ENCODE results near the gene KRT13. TPM values are rescaled to one million over a fixed set of nuclear protein-coding genes. Genes with fewer than 3 reads are reported as not detected.

The KRT13 gene
- total and polyA plus RNA-seq, 2 donors (not counting 3 experiments of a cell fraction or from before 2014, with no cell fraction given), result not detected

- Histone ChIP-seq H3K4me3 (replicated peaks in 1 of 3; ENCODE audit: insufficient read depth in 1 of 3, low read depth in 1 of 3, low read length in 3 of 3) (no peak overlapping the region), H3K9ac (replicated peaks; ENCODE audit: extremely low read depth, insufficient read depth, low read length) (no peak overlapping the region), H3K4me2 (ENCODE audit: insufficient read depth, low read length) (no peak overlapping the region), H3K4me1 (ENCODE audit: control insufficient read depth, extremely low read depth, insufficient read depth, low read length) (no peaks in the 10 kb centered on the region), H2AFZ (ENCODE audit: low read depth, low read length) (no peak overlapping the region), H3K79me2 (ENCODE audit: control insufficient read depth, insufficient read depth, low read length) (no peaks in the 10 kb centered on the region), H3K9me1 (replicated peaks; ENCODE audit: control insufficient read depth, extremely low read depth, insufficient read depth, low read length) (no peaks in the 10 kb centered on the region), H4K20me1 (replicated peaks; ENCODE audit: control insufficient read depth, extremely low read depth, insufficient read depth, low read length) (no peaks in the 10 kb centered on the region), H3K27me3 (ENCODE audit: control insufficient read depth in 2 of 2, insufficient read depth in 2 of 2, low read length in 2 of 2) (peaks cover 2% of the 10 kb centered on the region in 2 experiments), H3K9me3 (replicated peaks; ENCODE audit: control insufficient read depth, insufficient read depth, low read length) (no peaks in the 10 kb centered on the region), H3K27ac (ENCODE audit: insufficient read depth, low read depth, low read length) (no peak overlapping the region), H3K36me3 (ENCODE audit: control insufficient read depth in 2 of 2, extremely low read depth in 1 of 2, insufficient read depth in 2 of 2, low read length in 2 of 2) (no peaks in the 10 kb centered on the region)
- no peak for DNase-seq (ENCODE audit: low read depth, low spot score)
- FAIRE-seq, result no peak
- dilution Hi-C loops (cut with MboI; ENCODE audit: extremely low pct_ligation_motif_present, low sequenced_read_pairs) (no loop called here), intact Hi-C loops (cut with micrococcal nuclease) (no loop called here)
- no TSS peak for BruUV-seq (replicated peaks)
- ChIA-PET POLR2A (no interaction called here), CTCF (interaction anchor here (2.1 kb wide), 1 partner anchor 86 kb away, joined by 8 read pairs; no protein-coding TSS in a partner anchor)
- TF ChIP-seq FOS (IDR thresholded peaks at IDR 0.05; ENCODE audit: borderline replicate concordance, insufficient read depth, low read length), result no peak
- no peak for TF ChIP-seq EZH2 (IDR thresholded peaks at IDR 0.05; ENCODE audit: borderline replicate concordance, low read depth, low read length, severe bottlenecking)
Observed at GRCh38 chr17:41462705-41463104, 42.7 kb downstream of the KRT13 start.

DNA sequence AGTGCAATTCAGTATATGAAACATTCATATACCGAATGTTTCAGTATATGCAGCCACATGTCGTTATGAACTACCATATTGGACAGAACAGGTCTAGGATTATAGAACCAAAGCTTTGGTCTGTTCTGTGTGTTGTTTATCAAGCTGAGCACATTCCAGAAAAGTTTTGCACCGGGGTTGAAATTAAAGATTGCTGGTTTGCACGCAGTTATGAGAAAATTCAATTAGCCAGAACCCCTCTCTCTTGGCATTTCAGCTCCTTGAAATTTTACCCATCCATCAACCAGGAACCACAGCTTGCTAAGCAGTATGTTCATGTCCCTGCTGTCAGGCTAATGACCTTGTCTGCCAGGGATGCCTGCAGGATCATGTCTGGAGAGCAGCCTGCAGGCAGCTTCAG lies 47.7 kb downstream of the KRT13 start:
- Histone ChIP-seq H3K4me1 (ENCODE audit: control insufficient read depth, extremely low read depth, insufficient read depth, low read length) (no peaks in the 10 kb centered on the region), H3K4me2 (ENCODE audit: insufficient read depth, low read length) (no peak overlapping the region), H3K27me3 (ENCODE audit: control insufficient read depth in 2 of 2, insufficient read depth in 2 of 2, low read length in 2 of 2) (peaks cover 2% of the 10 kb centered on the region in 2 experiments), H4K20me1 (replicated peaks; ENCODE audit: control insufficient read depth, extremely low read depth, insufficient read depth, low read length) (no peaks in the 10 kb centered on the region), H2AFZ (ENCODE audit: low read depth, low read length) (no peak overlapping the region), H3K9ac (replicated peaks; ENCODE audit: extremely low read depth, insufficient read depth, low read length) (no peak overlapping the region), H3K36me3 (ENCODE audit: control insufficient read depth in 2 of 2, extremely low read depth in 1 of 2, insufficient read depth in 2 of 2, low read length in 2 of 2) (no peaks in the 10 kb centered on the region), H3K4me3 (replicated peaks in 1 of 3; ENCODE audit: insufficient read depth in 1 of 3, low read depth in 1 of 3, low read length in 3 of 3) (no peak overlapping the region), H3K27ac (ENCODE audit: insufficient read depth, low read depth, low read length) (no peak overlapping the region), H3K9me3 (replicated peaks; ENCODE audit: control insufficient read depth, insufficient read depth, low read length) (no peaks in the 10 kb centered on the region), H3K79me2 (ENCODE audit: control insufficient read depth, insufficient read depth, low read length) (no peaks in the 10 kb centered on the region), H3K9me1 (replicated peaks; ENCODE audit: control insufficient read depth, extremely low read depth, insufficient read depth, low read length) (no peaks in the 10 kb centered on the region)
- POLR2A ChIA-PET, result no interaction called here
- dilution Hi-C loops (cut with MboI; ENCODE audit: extremely low pct_ligation_motif_present, low sequenced_read_pairs), result no loop called here
- DNase-seq (ENCODE audit: low read depth, low spot score) (no peak), FAIRE-seq (no peak)
- intact Hi-C loops (cut with micrococcal nuclease), result no loop called here
- CTCF ChIA-PET, result interaction anchor here (1.1 to 1.6 kb wide), 3 partner anchors 29 to 191 kb away, joined by 3 to 6 read pairs (median 4); no protein-coding TSS in a partner anchor
- no TSS peak for BruUV-seq (replicated peaks)
- no peak for TF ChIP-seq MYC (IDR thresholded peaks at IDR 0.05; ENCODE audit: low read depth, low read length)
- no peak for TF ChIP-seq POLR2AphosphoS5 (IDR thresholded peaks at IDR 0.05; ENCODE audit: insufficient read depth, low read depth, low read length)
- TF ChIP-seq MAX (IDR thresholded peaks at IDR 0.05; ENCODE audit: insufficient read depth, insufficient read length), result no peak
- no peak for TF ChIP-seq GATA2 (IDR thresholded peaks at IDR 0.05; ENCODE audit: insufficient read depth, insufficient read length, low read depth, low read length)
- TF ChIP-seq EZH2 (IDR thresholded peaks at IDR 0.05; ENCODE audit: borderline replicate concordance, low read depth, low read length, severe bottlenecking), result no peak
- TF ChIP-seq JUN (IDR thresholded peaks at IDR 0.05; ENCODE audit: borderline replicate concordance, insufficient read depth, insufficient read length, low read depth), result no peak
- no peak for TF ChIP-seq POLR2A (IDR thresholded peaks at IDR 0.05; ENCODE audit: low read depth, low read length)
- no peak for TF ChIP-seq FOS (IDR thresholded peaks at IDR 0.05; ENCODE audit: borderline replicate concordance, insufficient read depth, low read length)
- TF ChIP-seq, protein P1, sequence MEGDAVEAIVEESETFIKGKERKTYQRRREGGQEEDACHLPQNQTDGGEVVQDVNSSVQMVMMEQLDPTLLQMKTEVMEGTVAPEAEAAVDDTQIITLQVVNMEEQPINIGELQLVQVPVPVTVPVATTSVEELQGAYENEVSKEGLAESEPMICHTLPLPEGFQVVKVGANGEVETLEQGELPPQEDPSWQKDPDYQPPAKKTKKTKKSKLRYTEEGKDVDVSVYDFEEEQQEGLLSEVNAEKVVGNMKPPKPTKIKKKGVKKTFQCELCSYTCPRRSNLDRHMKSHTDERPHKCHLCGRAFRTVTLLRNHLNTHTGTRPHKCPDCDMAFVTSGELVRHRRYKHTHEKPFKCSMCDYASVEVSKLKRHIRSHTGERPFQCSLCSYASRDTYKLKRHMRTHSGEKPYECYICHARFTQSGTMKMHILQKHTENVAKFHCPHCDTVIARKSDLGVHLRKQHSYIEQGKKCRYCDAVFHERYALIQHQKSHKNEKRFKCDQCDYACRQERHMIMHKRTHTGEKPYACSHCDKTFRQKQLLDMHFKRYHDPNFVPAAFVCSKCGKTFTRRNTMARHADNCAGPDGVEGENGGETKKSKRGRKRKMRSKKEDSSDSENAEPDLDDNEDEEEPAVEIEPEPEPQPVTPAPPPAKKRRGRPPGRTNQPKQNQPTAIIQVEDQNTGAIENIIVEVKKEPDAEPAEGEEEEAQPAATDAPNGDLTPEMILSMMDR (IDR thresholded peaks at IDR 0.05; ENCODE audit: extremely low read depth in 1 of 2, insufficient read depth in 1 of 2, low read depth in 1 of 2, low read length in 2 of 2), result no peak
